Stimulated activated naive B cell treated with anti-CD40 and anti-IgM and Interleukin-4, amounts not matched to agents 10 μg/mL and 1 μg/mL and 100 μg/mL, for 72 hours (primary cell): ENCODE data around the gene ASH1L.
"Not testable (repeated sequence)": the region's sequence is repeated elsewhere in the genome, so short reads cannot be mapped to it uniquely, and the experiment has no call there.

ENCODE experiments used
- ATAC-seq, 2 donors: fragments of 150-1000 bp; cut with Tn5 transposase; replicated peaks; 2 replicates each; pipeline ENCODE4 v1.10.0; 2021; ENCODE audit warnings: moderate library complexity in 1 of 2
- DNase-seq: peaks from one replicate; pipeline ENCODE4 v3.0.0; 2021
- H3K27ac Mint-ChIP-seq: one replicate; pipeline ENCODE4 v1.8.0; 2022; ENCODE audit warnings: mild to moderate bottlenecking, mixed read lengths
- H3K27me3 Mint-ChIP-seq, 2 donors: one replicate each; pipeline ENCODE4 v1.8.0; 2022; ENCODE audit warnings: mixed read lengths in 2 of 2
- H3K36me3 Mint-ChIP-seq, 2 donors: one replicate each; pipeline ENCODE4 v1.8.0; 2022; ENCODE audit warnings: mixed read lengths in 2 of 2, mild to moderate bottlenecking in 1 of 2
- H3K4me1 Mint-ChIP-seq, 2 donors: one replicate each; pipeline ENCODE4 v1.8.0; 2022; ENCODE audit warnings: mixed read lengths in 2 of 2, mild to moderate bottlenecking in 1 of 2
- H3K4me3 Mint-ChIP-seq, 2 donors: one replicate each; pipeline ENCODE4 v1.8.0; 2022; ENCODE audit warnings: mild to moderate bottlenecking in 2 of 2, mixed read lengths in 2 of 2, moderate library complexity in 1 of 2
- H3K9me3 Mint-ChIP-seq, 2 donors: one replicate each; pipeline ENCODE4 v1.8.0; 2022; ENCODE audit warnings: mixed read lengths in 2 of 2, mild to moderate bottlenecking in 1 of 2

Gene ASH1L

GRCh38 chr1:155420788-155421187, 141.8 kb downstream of the ASH1L start:
- Mint-ChIP-seq H3K9me3 (no peaks in the 10 kb centered on the region), H3K36me3 (peaks cover 7 to 33% of the 10 kb centered on the region in 2 donors), H3K4me3 (no peak overlapping the region), H3K27me3 (no peaks in the 10 kb centered on the region), H3K4me1 (peaks cover 0 to 10% of the 10 kb centered on the region in 2 donors), H3K27ac (no peak overlapping the region)
- no peak for ATAC-seq
- no peak for DNase-seq

DNA sequence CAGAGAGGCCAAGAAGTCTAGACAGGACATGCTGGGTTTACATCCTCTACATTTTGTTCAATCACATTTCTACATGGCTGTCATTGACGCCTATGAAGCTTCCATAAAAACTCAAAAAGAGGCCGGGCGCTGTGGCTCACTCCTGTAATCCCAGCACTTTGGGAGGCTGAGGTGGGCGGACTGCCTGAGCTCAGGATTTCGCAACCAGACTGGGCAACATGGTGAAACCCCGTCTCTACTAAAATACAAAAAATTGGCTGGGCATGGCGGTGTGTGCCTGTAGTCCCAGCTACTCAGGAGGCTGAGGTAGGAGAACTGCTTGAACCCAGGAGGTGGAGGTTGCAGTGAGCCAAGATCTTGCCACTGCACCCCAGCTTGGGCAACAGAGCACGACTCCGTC, 150.8 kb downstream of the ASH1L start:
- H3K4me3 Mint-ChIP-seq, H3K9me3 Mint-ChIP-seq, H3K27me3 Mint-ChIP-seq, H3K27ac Mint-ChIP-seq, DNase-seq, ATAC-seq: not testable (repeated sequence)
- Mint-ChIP-seq H3K36me3 (peaks cover 24 to 34% of the 10 kb centered on the region in 2 donors), H3K4me1 (peaks cover 0 to 13% of the 10 kb centered on the region in 2 donors)

DNA sequence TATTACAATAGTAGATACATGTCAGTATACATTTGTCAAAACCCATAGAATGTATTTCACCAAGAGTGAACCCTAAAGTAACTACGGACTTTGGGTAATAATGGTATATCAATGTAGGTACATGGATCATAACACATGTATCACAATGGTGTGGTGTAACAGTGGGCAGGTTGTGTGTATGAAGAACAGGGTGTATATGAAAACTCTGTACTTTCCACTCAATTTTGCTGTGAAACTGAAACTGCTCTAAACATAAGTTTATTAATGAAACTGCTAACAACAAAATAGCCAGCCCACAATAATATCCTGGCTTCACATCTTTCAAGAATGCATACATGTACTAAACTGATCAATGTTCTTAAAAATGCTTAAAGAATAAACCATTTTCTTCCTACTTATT, 151.7 kb downstream of the ASH1L start:
- ATAC-seq = no peak
- H3K4me1 Mint-ChIP-seq = peaks cover 0 to 17% of the 10 kb centered on the region in 2 donors
- H3K4me3 Mint-ChIP-seq = no peak overlapping the region
- H3K27ac Mint-ChIP-seq = no peak overlapping the region
- DNase-seq = no peak
- no peaks in the 10 kb centered on the region for H3K9me3 Mint-ChIP-seq
- no peaks in the 10 kb centered on the region for H3K27me3 Mint-ChIP-seq
- peaks cover 29 to 41% of the 10 kb centered on the region in 2 donors for H3K36me3 Mint-ChIP-seq

- Mint-ChIP-seq H3K27ac (no peak overlapping the region), H3K36me3 (peaks cover 21 to 44% of the 10 kb centered on the region in 2 donors), H3K4me3 (no peak overlapping the region), H3K27me3 (no peaks in the 10 kb centered on the region), H3K4me1 (peaks cover 0 to 2% of the 10 kb centered on the region in 2 donors), H3K9me3 (no peaks in the 10 kb centered on the region)
- DNase-seq (no peak), ATAC-seq (no peak)
These were observed 165.6 kb downstream of the ASH1L start for GRCh38 chr1:155396874-155397476.

DNA sequence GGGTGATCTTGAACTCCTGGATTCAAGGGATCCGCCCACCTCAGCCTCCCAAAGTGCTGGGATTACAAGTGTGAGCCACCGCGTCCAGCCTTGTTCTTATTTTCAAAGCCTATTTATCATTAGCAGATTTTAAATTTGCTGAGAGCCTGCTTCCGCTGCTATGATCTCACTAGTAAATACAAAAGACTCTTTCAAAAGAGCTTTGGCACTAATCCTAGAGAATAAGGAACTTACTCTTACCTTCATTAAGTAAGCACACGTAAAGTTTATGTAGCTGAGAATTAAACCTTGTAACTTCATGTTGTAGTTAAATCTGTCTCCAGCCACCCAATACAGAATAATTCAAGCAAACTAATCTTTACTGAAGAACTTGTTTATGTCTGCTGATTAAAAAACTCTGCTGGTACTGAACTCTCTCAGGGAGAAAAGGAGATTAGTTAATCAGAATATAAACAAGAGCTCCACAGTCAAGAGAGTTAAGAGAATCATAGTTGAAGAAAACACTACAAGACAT, 169.6 kb downstream of the ASH1L start:
- Mint-ChIP-seq H3K4me1 (no peaks in the 10 kb centered on the region), H3K27me3 (no peaks in the 10 kb centered on the region), H3K9me3 (no peaks in the 10 kb centered on the region), H3K27ac (no peak overlapping the region), H3K36me3 (peaks cover 28 to 48% of the 10 kb centered on the region in 2 donors), H3K4me3 (no peak overlapping the region)
- ATAC-seq = no peak
- DNase-seq = no peak

DNA sequence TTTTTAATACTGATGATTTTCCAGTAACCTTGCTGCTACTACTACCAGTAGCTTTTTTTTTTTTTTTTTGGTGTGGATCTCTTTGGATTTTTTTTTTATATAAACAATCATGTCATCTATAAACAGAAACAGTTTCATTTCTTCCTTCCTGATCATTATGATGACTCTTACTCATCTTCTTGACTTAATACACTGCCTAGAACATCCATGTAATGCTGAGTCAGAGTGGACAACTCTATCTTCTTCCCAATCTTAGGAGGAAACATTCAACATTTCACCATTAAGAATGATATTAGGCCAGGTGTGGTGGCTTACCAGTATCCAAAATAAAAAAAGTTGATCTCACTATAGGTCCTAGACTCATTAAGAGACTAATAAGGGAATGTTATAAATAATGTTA, 172.8 kb downstream of the ASH1L start:
- peaks cover 44 to 54% of the 10 kb centered on the region in 2 donors for H3K36me3 Mint-ChIP-seq
- no peak for ATAC-seq
- H3K27me3 Mint-ChIP-seq = no peaks in the 10 kb centered on the region
- no peaks in the 10 kb centered on the region for H3K9me3 Mint-ChIP-seq
- H3K27ac Mint-ChIP-seq = no peak overlapping the region
- H3K4me3 Mint-ChIP-seq = no peak overlapping the region
- DNase-seq = no peak
- H3K4me1 Mint-ChIP-seq = no peaks in the 10 kb centered on the region

GRCh38 chr1:155385836-155386235, 176.8 kb downstream of the ASH1L start:
- not testable (repeated sequence) for DNase-seq, H3K27ac Mint-ChIP-seq, H3K4me3 Mint-ChIP-seq, ATAC-seq, H3K27me3 Mint-ChIP-seq, H3K4me1 Mint-ChIP-seq, H3K9me3 Mint-ChIP-seq
- peaks cover 46 to 55% of the 10 kb centered on the region in 2 donors for H3K36me3 Mint-ChIP-seq

DNA sequence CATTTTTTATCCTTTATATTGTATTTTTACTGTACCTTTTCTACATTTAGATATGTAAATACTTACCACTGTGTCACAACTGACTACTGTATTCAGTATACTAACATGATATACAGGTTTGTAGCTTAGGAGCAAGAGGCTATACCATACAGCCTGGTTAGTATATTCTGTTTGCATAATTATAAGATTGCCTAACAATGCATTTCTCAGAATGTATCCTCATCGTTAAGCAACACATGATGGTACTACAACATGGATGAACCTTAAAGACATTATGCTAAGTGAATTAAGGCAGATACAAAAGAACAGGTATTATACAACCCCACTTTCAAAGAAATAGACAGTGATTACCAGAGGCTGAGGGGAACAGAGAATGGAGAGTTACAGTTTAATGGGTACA, 179.2 kb downstream of the ASH1L start:
- Mint-ChIP-seq H3K27ac (no peak overlapping the region), H3K4me1 (no peaks in the 10 kb centered on the region), H3K9me3 (no peaks in the 10 kb centered on the region), H3K27me3 (no peaks in the 10 kb centered on the region), H3K36me3 (peaks cover 44 to 50% of the 10 kb centered on the region in 2 donors), H3K4me3 (no peak overlapping the region)
- ATAC-seq = no peak
- no peak for DNase-seq

DNA sequence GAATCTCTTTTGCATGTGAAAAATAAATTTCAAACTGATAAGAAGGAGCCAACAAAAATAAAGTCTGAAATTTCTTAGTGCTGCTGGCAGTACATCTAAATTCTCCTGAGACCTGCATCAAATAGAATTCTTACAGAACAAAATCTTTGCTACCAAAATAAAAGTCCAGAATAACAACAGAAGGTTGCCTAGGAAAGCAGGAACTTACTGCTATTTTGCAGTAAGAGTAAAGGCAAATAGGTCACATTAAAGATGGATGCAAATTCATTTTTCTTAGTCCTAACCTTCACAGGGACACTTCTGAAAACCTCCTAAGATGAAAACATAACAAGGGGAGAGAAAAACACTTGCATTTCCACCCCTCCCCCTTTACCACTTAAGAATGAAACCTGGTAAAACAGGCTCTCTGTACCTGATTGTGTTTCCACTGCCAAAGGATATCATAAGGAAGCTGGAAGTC, 182.9 kb downstream of the ASH1L start:
- Mint-ChIP-seq H3K27ac (no peak overlapping the region), H3K9me3 (no peaks in the 10 kb centered on the region), H3K4me3 (no peak overlapping the region), H3K36me3 (peaks cover 46 to 50% of the 10 kb centered on the region in 2 donors), H3K4me1 (no peaks in the 10 kb centered on the region), H3K27me3 (no peaks in the 10 kb centered on the region)
- no peak for DNase-seq
- ATAC-seq = no peak

DNA sequence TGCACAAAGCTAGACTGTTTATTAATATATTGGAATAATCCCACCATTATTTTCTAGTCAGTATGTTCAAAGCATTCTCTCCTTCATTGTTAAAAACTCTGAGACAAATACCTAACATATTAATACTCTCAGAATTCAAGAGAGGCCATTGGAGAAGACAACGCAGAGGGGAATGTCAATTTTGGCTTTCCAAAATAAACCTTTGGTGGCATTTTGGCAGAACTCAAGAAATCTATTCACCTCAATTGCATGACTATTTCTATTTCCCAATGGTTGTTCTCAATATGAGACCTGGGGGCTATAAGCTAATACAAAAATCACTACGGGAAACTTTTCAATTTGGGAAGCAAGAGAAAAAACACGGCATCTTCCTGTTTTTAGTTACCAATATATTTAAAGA, 183.4 kb downstream of the ASH1L start:
- Mint-ChIP-seq H3K4me1 (no peaks in the 10 kb centered on the region), H3K27me3 (no peaks in the 10 kb centered on the region), H3K4me3 (no peak overlapping the region), H3K9me3 (no peaks in the 10 kb centered on the region), H3K27ac (no peak overlapping the region), H3K36me3 (peaks cover 49 to 50% of the 10 kb centered on the region in 2 donors)
- no peak for DNase-seq
- no peak for ATAC-seq

- Mint-ChIP-seq H3K27ac (peak overlapping the region; percentile 9), H3K36me3 (peaks cover 15 to 26% of the 10 kb centered on the region in 2 donors), H3K9me3 (no peaks in the 10 kb centered on the region), H3K4me1 (peaks cover 0 to 2% of the 10 kb centered on the region in 2 donors), H3K27me3 (no peaks in the 10 kb centered on the region), H3K4me3 (no peak overlapping the region)
- no peak for DNase-seq
- ATAC-seq = no peak
These were observed 202.6 kb downstream of the ASH1L start for GRCh38 chr1:155360051-155360450.

- Mint-ChIP-seq H3K27ac (peak overlapping the region; percentile 31), H3K4me1 (peaks cover 0 to 2% of the 10 kb centered on the region in 2 donors), H3K4me3 (no peak overlapping the region), H3K36me3 (peaks cover 40% of the 10 kb centered on the region in 2 donors), H3K9me3 (no peaks in the 10 kb centered on the region), H3K27me3 (no peaks in the 10 kb centered on the region)
- DNase-seq = no peak
- no peak for ATAC-seq
These were observed 210.0 kb downstream of the ASH1L start for GRCh38 chr1:155352631-155353030.

GRCh38 chr1:155342842-155343241, 219.8 kb downstream of the ASH1L start:
- Mint-ChIP-seq H3K9me3 (no peaks in the 10 kb centered on the region), H3K27ac (no peak overlapping the region)
- ATAC-seq = no peak

DNA sequence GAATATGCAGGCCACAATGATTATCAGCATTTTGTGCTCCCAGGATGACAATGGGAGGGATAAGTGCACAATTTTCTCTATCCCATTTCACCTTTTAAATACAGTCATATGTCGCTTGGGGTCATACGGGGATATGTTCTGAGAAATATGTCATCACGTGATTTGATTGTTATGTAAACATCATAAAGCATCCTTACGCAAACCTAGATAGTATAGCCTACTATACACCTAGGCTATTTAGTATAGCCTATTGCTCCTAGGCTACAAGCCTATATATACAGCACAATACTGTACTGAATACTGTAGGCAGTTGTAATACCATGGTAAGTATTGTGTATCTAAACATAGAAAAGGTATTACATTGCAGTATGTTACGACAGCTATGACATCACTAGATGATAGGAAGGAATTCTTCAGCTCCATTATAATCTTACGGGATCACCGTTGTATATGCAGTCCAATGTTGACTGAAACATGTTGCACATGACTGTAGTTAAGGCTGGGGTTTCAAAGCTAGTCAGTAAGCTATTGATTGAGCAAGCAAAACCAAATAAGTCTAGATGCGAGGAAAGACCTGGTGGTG, 223.0 kb downstream of the ASH1L start:
- Mint-ChIP-seq H3K4me1 (no peaks in the 10 kb centered on the region), H3K4me3 (no peak overlapping the region), H3K36me3 (peaks cover 38 to 62% of the 10 kb centered on the region in 2 donors), H3K9me3 (no peaks in the 10 kb centered on the region), H3K27me3 (no peaks in the 10 kb centered on the region), H3K27ac (no peak overlapping the region)
- DNase-seq (no peak), ATAC-seq (no peak)

More at GRCh38 chr1:155342842-155343241, 219.8 kb downstream of the ASH1L start:
- Mint-ChIP-seq H3K4me1 (no peaks in the 10 kb centered on the region), H3K4me3 (no peak overlapping the region), H3K36me3 (peaks cover 39 to 66% of the 10 kb centered on the region in 2 donors), H3K27me3 (no peaks in the 10 kb centered on the region)
- no peak for DNase-seq

GRCh38 chr1:155334962-155335361, 227.6 kb downstream of the ASH1L start:
- Mint-ChIP-seq H3K27me3 (no peaks in the 10 kb centered on the region), H3K4me1 (peaks cover 0 to 3% of the 10 kb centered on the region in 2 donors), H3K27ac (no peak overlapping the region), H3K9me3 (no peaks in the 10 kb centered on the region), H3K36me3 (peaks cover 30 to 55% of the 10 kb centered on the region in 2 donors), H3K4me3 (no peak overlapping the region)
- ATAC-seq (no peak), DNase-seq (no peak)
